Cardiac muscle cell (in vitro differentiated cells and primary cell): ENCODE results near the gene NET1. TPM values are rescaled to one million over a fixed set of nuclear protein-coding genes. Genes with fewer than 3 reads are reported as not detected.

Source experiments
- DNase-seq, 2 donors: peaks; one replicate each; pipeline versions ENCODE4 v3.0.0 to v3.0.0-alpha.2; 2010 to 2017; ENCODE audit warnings: low read depth in 1 of 2, low spot score in 1 of 2
- H3K27ac ChIP-seq: fragments of 200-600 bp; sonication (generic); 2 replicates; pipeline ENCODE4 v1.5.1; 2016
- H3K27me3 ChIP-seq: fragments of 200-600 bp; sonication (generic); 2 replicates; pipeline ENCODE4 v1.6.0; 2016; ENCODE audit warnings: control low read depth
- H3K36me3 ChIP-seq: fragments of 200-600 bp; sonication (generic); 2 replicates; pipeline ENCODE4 v1.5.1; 2016; ENCODE audit warnings: control low read depth
- H3K4me1 ChIP-seq: fragments of 200-600 bp; sonication (generic); 2 replicates; pipeline ENCODE4 v1.8.1; 2017; ENCODE audit warnings: low read depth, mild to moderate bottlenecking, mixed run types
- H3K4me3 ChIP-seq: fragments of 200-600 bp; sonication (generic); 2 replicates; pipeline ENCODE4 v1.5.1; 2016; ENCODE audit warnings: mild to moderate bottlenecking
- H3K9me3 ChIP-seq: fragments of 200-600 bp; sonication (generic); 2 replicates; pipeline ENCODE4 v1.5.1; 2017; ENCODE audit warnings: low read depth, mild to moderate bottlenecking, control low read depth
- polyA plus RNA-seq: library from polyadenylated mRNA; unstranded; fragments of >200 nt; fragmentation: Nextera tagmentation; extraction: Ambion mirVana; gene quantifications from 2 replicates; pipeline ENCODE4 v1.2.1, GENCODE V29; 2016
- total RNA-seq: library from RNA; depleted of rRNA; stranded (reverse); fragments of >200 nt; gene quantifications from 2 replicates; pipeline ENCODE4 v1.2.3, GENCODE V29; 2016
- TF ChIP-seq, protein P1 (sequence below): IDR thresholded peaks from 2 replicates; pipeline ENCODE4 v1.5.1; 2012; ENCODE audit warnings: low read depth, mild to moderate bottlenecking, low read length

Gene NET1
- total and polyA plus RNA-seq, 2 experiments from 2014 or later: 20.0 to 29.5 TPM

DNA sequence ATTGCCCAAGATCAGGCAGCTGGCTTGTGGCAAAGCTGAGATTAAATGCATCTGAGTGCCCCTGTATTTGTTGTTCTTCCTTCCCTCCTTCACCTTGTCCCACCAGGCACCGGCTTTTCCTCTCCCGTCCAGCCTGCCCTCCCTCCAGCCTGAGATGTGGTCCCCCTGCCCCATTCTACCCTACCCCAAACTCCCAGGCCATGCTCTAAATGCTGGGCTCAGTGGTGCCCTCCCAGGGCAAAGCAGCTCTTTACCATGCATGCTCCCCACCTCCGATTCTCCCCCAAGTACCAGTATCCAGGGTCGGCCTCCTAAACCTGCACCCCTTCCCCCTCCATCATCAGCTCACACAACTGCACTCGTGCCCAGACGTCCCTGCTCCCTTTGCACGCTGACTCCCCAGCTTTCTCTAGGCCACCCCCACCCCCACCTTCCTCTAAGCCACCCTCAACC is 50.5 kb downstream of the NET1 start:
- Histone ChIP-seq H3K27ac (no peak overlapping the region), H3K4me3 (no peak overlapping the region), H3K4me1 (peaks cover 19% of the 10 kb centered on the region), H3K9me3 (no peaks in the 10 kb centered on the region), H3K27me3 (no peaks in the 10 kb centered on the region), H3K36me3 (peaks cover 4% of the 10 kb centered on the region)
- TF ChIP-seq, protein P1, sequence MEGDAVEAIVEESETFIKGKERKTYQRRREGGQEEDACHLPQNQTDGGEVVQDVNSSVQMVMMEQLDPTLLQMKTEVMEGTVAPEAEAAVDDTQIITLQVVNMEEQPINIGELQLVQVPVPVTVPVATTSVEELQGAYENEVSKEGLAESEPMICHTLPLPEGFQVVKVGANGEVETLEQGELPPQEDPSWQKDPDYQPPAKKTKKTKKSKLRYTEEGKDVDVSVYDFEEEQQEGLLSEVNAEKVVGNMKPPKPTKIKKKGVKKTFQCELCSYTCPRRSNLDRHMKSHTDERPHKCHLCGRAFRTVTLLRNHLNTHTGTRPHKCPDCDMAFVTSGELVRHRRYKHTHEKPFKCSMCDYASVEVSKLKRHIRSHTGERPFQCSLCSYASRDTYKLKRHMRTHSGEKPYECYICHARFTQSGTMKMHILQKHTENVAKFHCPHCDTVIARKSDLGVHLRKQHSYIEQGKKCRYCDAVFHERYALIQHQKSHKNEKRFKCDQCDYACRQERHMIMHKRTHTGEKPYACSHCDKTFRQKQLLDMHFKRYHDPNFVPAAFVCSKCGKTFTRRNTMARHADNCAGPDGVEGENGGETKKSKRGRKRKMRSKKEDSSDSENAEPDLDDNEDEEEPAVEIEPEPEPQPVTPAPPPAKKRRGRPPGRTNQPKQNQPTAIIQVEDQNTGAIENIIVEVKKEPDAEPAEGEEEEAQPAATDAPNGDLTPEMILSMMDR: no peak
- DNase-seq: no peak

DNA sequence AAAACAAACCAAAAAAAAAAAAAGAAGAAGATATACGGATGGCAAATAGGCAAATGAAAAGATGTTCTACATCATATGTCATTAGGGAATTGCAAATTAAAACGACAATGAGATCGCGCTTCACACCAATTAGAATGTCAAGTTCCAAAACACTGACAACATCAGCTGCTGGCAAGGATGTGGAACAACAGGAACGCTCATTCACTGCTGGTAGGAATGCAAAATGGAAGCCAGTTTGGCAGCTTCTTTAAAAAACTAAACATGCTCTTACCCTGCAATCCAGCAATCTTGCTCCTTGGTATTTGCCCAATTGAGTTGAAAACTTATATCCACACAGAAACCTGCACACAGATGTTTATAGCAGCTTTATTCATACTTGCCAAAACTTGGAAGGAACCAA is 52.2 kb downstream of the NET1 start:
- TF ChIP-seq, protein P1: no peak
- Histone ChIP-seq H3K27ac (no peak overlapping the region), H3K36me3 (no peaks in the 10 kb centered on the region)

DNA sequence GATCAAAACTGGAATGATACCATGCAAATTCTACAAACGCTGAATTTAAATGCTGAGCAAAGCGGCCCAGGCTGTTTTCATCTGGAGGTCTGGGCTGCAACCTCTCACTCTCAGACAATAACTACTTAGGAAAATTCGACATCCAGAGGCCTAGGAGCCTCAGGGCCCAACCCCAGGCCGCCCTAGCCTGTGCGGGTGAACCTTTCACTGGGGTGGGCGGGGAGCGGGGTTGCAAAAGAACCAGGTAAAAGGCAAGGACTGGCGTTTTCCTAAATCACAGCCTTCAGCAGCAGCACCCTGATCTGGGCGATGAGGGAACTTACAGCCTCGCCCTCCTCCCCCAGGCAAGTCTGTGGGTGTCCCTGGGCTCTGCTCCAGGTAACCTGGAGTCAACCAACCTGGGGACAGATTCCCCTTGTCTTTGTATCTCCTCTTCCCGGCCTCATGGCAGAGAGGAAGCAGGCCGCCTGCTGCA is 53.7 kb downstream of the NET1 start:
- H3K27ac ChIP-seq: peak overlapping the region; percentile 54
- TF ChIP-seq, protein P1: no peak
- no peak overlapping the region for H3K4me3 ChIP-seq

More for the DNA sequence above, 52.2 kb downstream of the NET1 start:
- Histone ChIP-seq H3K9me3 (no peaks in the 10 kb centered on the region), H3K27me3 (no peaks in the 10 kb centered on the region), H3K4me1 (peaks cover 19% of the 10 kb centered on the region), H3K4me3 (no peak overlapping the region)
- DNase-seq: no peak

DNA sequence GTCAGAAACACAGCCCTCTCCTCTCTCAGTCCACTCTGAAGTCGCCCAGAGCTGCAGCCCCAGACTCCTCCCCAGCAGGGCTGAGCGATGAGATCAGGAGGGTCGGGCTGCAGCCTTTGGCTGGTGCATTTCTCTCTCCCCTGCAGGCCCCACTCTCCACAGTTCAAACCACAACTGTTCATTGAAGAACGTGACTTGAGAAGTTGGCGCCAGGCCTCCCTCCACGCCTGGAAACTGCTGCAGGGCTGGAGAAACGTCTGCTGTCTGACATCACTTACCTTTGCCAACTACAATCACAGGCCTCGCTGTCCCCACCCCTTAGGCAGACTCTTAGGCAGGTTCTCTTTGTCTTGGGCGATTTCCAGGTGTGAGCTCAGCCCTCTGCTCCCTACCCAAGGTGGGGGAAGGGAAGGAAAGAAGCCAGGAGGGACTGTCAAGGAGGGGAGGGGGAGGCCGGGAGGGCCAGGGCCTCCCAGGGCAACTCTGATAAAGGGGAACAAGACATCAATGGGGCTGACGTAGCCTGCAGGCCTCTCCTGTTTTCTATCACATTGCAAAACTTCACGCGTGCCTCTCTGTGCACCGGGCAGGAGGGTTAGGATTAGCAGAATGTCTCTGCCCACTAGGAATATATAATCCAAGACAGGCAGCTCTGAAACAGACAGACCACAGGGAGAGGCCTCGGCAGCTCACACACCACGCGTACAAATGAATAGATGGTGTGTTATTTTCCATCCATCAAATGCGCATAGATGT is 54.3 kb downstream of the NET1 start:
- TF ChIP-seq, protein P1: no peak

More for the DNA sequence above, 53.7 kb downstream of the NET1 start:
- Histone ChIP-seq H3K27me3 (no peaks in the 10 kb centered on the region), H3K9me3 (no peaks in the 10 kb centered on the region), H3K4me1 (peaks cover 19% of the 10 kb centered on the region), H3K36me3 (no peaks in the 10 kb centered on the region)
- no peak for DNase-seq

DNA sequence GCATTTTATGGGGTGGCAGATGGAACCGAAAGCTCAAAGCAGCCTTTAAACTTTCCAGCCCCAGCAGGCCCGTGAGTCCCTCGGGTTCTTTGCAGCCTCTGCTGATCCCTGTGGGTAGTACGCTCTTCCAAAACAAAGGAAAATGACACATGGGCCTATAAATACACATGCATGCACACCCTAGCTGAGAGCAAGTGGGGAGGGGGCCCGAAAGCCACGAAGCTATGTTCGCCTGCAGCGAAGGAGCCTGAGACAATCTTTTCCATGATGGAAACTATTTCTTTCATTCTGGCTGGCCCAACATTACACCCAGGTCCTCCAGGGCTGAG is 54.8 kb downstream of the NET1 start:
- peaks cover 13% of the 10 kb centered on the region for H3K4me1 ChIP-seq
- H3K27ac ChIP-seq: no peak overlapping the region
- no peaks in the 10 kb centered on the region for H3K36me3 ChIP-seq
- H3K9me3 ChIP-seq: no peaks in the 10 kb centered on the region
- no peak for DNase-seq
- H3K27me3 ChIP-seq: no peaks in the 10 kb centered on the region
- TF ChIP-seq, protein P1: no peak
- no peak overlapping the region for H3K4me3 ChIP-seq

More for the DNA sequence above, 54.3 kb downstream of the NET1 start:
- Histone ChIP-seq H3K4me3 (no peak overlapping the region), H3K27me3 (no peaks in the 10 kb centered on the region), H3K9me3 (no peaks in the 10 kb centered on the region), H3K27ac (peak overlapping the region; percentile 54), H3K36me3 (no peaks in the 10 kb centered on the region), H3K4me1 (peaks cover 17% of the 10 kb centered on the region)
- peak; percentile 26 to 87 for DNase-seq
